ENCODE data around the gene GRIP1. TPM values are rescaled to one million over a fixed set of nuclear protein-coding genes. Genes with fewer than 3 reads are reported as not detected.
A peak's percentile ranks its signal among the peaks of the same experiment; 100 is the strongest.

GRIP1 gene
- total RNA-seq, 1 donor from 2014 or later: 0.47 TPM

- no peak for TF ChIP-seq CTCF (IDR thresholded peaks at IDR 0.05; ENCODE audit: borderline replicate concordance)
- Histone ChIP-seq H3K27ac (replicated peaks) (peak overlapping the region; percentile 84), H3K27me3 (ENCODE audit: low read depth) (no peaks in the 10 kb centered on the region), H3K4me3 (peak overlapping the region; percentile 84), H3K36me3 (peaks cover 4% of the 10 kb centered on the region), H3K4me1 (peaks cover 28% of the 10 kb centered on the region), H3K9me3 (replicated peaks) (no peaks in the 10 kb centered on the region)
- intact Hi-C loops (cut with micrococcal nuclease): no loop called here
- DNase-seq: no peak
Observed at GRCh38 chr12:66302827-66303169, 376.1 kb downstream of the GRIP1 start.

GRCh38 chr12:66301944-66302826, 376.7 kb downstream of the GRIP1 start, which contains the start of gene HELB:
HELB (plus strand) TSS chr12:66302493; CDS start chr12:66302604, 111 bp downstream.
- Histone ChIP-seq H3K9me3 (replicated peaks) (no peaks in the 10 kb centered on the region), H3K4me3 (peak within 1 kb of the TSS; percentile 84), H3K4me1 (peaks cover 28% of the 10 kb centered on the region), H3K36me3 (peaks cover 4% of the 10 kb centered on the region), H3K27me3 (ENCODE audit: low read depth) (no peaks in the 10 kb centered on the region), H3K27ac (replicated peaks) (peak within 1 kb of the TSS; percentile 84)
- TF ChIP-seq CTCF (IDR thresholded peaks at IDR 0.05; ENCODE audit: borderline replicate concordance): no peak
- intact Hi-C loops (cut with micrococcal nuclease): no loop called here
- peak; percentile 98 for DNase-seq

- Histone ChIP-seq H3K27me3 (ENCODE audit: low read depth) (peaks cover 11% of the 10 kb centered on the region), H3K36me3 (no peaks in the 10 kb centered on the region), H3K27ac (replicated peaks) (no peak overlapping the region), H3K9me3 (replicated peaks) (no peaks in the 10 kb centered on the region), H3K4me3 (no peak overlapping the region), H3K4me1 (peaks cover 15% of the 10 kb centered on the region)
- intact Hi-C loops (cut with micrococcal nuclease): no loop called here
- DNase-seq: no peak
- no peak for TF ChIP-seq CTCF (IDR thresholded peaks at IDR 0.05; ENCODE audit: borderline replicate concordance)
Observed at GRCh38 chr12:66297923-66298322, 381.0 kb downstream of the GRIP1 start.
